ENCODE data around the gene TMEM247.
"Not testable (repeated sequence)": the region's sequence is repeated elsewhere in the genome, so short reads cannot be mapped to it uniquely, and the experiment has no call there.

Gene TMEM247

GRCh38 chr2:46459694-46460093 lies 19.7 kb upstream of the TMEM247 start:
- DNase-seq, result no peak

- no peak for DNase-seq
Observed at GRCh38 chr2:46460241-46460921, 19.0 kb upstream of the TMEM247 start.

DNA sequence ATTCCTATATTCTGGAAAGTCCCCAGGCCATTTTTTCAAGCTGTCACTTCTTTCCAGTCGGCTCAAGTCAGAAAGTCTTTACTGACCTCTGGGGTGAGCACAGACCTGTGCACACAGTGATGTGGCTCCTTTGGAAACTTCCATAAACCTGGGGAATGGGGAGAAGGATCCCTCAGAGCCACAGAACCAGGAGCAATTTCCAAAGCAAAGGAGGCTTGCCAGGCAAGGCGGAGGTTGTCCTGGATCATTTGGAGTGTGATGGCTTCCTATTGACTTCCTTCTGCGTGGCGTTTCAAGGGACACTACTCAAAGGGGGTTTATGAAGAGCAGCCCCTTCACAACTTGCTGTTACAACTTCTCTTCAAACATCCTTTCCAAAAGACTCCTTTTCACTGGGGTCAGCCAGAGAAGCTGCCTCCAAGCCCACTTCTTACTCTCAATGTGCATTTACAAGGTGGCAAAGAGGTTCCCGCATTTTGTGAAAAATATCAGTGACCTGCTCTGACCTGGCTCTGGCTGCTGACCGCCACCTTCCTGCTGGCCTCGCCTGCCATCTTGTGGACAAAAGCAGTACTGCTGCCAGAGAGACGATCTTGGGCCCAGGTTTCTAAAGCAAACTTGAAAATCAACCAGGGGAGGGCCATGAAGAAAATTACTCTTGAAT lies 18.2 kb upstream of the TMEM247 start:
- DNase-seq, result no peak

GRCh38 chr2:46461709-46462171 lies 17.6 kb upstream of the TMEM247 start:
- no peak for DNase-seq

DNA sequence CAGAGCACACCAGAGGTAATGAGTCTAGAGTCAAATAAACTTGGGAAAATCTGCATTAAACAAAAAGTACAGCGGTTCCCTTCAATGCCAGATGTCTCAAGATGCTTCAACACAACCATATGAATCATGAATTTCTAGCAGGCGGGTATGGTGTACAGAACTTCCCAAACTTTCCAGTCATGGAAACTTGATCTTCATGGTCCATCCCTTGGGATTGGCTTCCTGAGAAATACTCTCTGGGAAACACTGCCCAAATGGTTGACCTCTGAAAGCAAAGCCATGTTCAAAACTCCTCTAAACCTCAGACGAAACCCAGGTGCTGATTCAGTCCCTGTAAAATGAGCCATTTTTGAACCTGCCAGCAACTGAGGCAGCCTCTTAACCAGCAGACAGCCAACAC lies 16.4 kb upstream of the TMEM247 start:
- no peak for DNase-seq

DNA sequence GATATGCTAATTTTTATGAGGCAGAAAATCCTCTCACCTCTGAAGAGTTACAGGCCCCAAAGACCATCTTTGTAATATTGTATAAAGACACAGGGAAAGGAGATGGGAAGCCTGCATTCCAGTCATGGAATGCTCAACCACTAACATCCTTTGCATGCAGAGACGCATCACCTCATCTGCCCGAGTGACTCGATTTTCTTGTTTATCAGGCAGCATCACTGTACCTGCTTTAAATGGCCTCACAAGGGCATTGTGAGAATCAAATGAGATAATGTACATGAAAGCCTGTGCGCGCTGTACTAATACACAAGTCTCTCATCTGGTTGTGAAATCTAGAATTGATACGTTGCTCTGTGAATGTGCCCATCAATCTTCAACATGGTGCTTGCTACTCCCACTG lies 10.2 kb upstream of the TMEM247 start:
- no peak for DNase-seq

- no peak for DNase-seq
Observed at GRCh38 chr2:46469700-46470099, 9.7 kb upstream of the TMEM247 start.

- no peak for DNase-seq
Observed at GRCh38 chr2:46470114-46470628, 9.2 kb upstream of the TMEM247 start.

- DNase-seq, result no peak
Observed at GRCh38 chr2:46471019-46471583, 8.3 kb upstream of the TMEM247 start.

- DNase-seq, result no peak
Observed at GRCh38 chr2:46471697-46472096, 7.7 kb upstream of the TMEM247 start.

GRCh38 chr2:46472165-46472564 lies 7.2 kb upstream of the TMEM247 start:
- DNase-seq, result not testable (repeated sequence)

DNA sequence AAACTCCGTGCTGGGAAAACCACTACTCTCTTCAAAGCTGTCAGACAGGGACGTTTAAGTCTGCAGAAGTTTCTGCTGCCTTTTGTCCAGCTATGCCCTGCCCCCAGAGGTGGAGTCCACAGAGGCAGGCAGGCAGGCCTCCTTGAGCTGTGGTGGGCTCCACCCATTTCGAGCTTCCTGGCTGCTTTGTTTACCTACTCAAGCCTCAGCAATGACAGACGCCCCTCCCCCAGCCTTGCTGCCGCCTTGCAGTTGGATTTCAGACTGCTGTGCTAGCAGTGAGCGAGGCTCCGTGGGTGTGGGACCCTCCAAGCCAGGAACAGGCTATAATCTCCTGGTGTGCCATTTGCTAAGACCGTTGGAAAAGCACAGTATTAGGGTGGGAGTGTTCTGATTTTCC lies 1.9 kb upstream of the TMEM247 start:
- DNase-seq, result not testable (repeated sequence)

GRCh38 chr2:46477925-46478324 lies 1.4 kb upstream of the TMEM247 start:
- DNase-seq, result no peak

- no peak for DNase-seq
Observed at GRCh38 chr2:46480562-46480961, 1.2 kb downstream of the TMEM247 start.

DNA sequence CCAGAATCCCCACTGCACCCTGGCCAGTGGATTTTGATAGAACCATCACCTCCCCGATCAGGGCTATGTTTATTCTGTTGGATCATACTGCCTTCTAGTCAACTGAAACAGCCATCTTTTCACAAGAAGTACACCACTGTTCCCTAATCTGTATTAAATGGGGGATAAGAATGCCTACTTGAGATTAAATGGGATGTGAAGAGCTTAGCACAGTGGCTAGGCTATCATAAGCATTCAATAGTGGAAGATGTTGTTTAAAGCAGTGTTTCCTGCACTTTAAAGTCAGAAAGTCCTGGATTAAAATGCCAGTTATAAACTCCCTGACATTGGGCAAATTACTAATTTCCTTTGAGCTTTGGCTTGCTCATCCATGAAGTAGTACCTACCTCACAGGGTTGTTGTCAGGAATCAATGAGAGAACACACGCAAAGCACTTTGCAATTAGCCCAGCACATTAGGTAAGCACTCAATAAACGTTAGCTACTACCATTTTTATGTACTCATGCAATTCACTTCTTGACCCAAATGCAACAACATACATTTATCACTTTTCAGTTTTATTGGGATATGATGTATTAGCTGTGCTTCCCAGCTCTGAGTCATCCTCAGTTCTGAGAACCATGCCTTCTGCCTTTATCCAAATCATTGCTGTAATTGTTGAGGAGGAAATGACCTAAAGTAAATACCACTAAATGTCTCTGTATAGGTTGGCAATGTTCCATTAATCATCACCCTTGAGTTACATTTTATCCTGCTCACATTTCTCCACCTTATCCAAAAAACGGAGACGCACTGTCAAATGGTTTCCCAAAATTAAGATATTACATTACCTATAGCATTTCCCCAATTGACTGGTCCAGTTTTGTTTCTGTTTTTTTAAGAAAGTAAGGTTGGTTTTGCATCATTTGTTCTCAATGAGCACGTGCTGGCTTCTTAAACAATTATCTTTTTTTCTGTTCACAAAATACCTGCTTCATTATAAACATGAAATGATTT lies 2.1 kb downstream of the TMEM247 start:
- no peak for DNase-seq

DNA sequence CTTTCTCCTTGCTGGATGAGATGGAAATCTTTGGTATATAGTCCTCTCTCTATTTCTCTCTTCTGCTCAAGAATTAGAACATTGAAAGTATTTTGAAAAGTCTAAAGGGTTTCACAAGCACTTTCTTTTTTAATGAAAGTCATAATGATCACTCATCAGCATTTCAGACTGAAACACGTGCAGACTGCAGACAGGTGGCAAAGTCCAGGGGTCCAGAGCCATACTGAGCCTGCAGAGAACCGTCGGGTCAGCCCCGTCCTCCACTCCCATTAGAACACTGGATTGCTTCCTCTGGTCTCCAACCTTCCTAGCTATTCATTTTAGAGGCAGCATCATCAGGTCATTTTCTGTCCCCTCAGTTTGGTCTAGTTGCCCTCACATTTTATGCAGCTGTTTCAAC lies 3.1 kb downstream of the TMEM247 start:
- no peak for DNase-seq

- DNase-seq, result no peak
Observed at GRCh38 chr2:46485002-46485401, 5.6 kb downstream of the TMEM247 start.

GRCh38 chr2:46486436-46486835 lies 7.1 kb downstream of the TMEM247 start:
- no peak for DNase-seq

- no peak for DNase-seq
Observed at GRCh38 chr2:46487667-46488335, 8.4 kb downstream of the TMEM247 start.

DNA sequence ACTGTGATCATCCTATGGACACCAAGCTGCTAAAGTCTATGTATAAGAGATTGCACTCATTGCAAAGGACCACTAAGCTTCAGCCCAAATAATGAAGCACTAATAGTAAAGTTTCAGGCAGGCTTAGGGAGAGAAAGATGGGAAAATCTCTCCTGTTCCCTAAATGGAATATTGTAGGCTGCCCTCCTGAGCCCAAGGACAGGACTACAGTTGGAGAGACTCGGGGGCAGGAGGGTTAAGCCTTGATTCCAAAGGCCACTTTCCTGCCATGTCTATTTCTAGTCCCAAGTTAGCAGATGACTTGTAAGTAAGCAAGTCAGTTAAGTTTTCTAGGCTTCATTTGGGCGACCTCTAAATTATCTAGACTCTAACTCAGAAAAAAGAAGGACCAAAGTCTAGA lies 9.0 kb downstream of the TMEM247 start:
- no peak for DNase-seq

- no peak for DNase-seq
Observed at GRCh38 chr2:46489423-46490174, 10.2 kb downstream of the TMEM247 start.
